OCI-LY7 (cell line): ENCODE results near the gene RNU5D-1. TPM values are rescaled to one million over a fixed set of nuclear protein-coding genes. Genes with fewer than 3 reads are reported as not detected.

Experiments
- BruUV-seq: library from RNA; stranded (reverse); fragments of 400-500 nt; replicated peaks from 2 replicates; lab custom pipeline; 2021; lab: Mats Ljungman, UMichigan
- CTCF ChIA-PET: fragments of 300-600 bp; sonication (Branson Sonifier 250); formaldehyde crosslinking; loops from one replicate; lab custom pipeline; 2022; ENCODE audit warnings: antibody characterized with exemption; ENCODE audit not compliant: unreplicated experiment; lab: Charles Lee
- POLR2A ChIA-PET: fragments of 300-600 bp; sonication (Branson Sonifier 250); formaldehyde crosslinking; loops from one replicate; lab custom pipeline; 2022; ENCODE audit warnings: antibody characterized with exemption; lab: Charles Lee
- DNase-seq: peaks from one replicate; pipeline ENCODE4 v3.0.0-alpha.2; 2015; ENCODE audit warnings: low spot score
- H2AFZ ChIP-seq: fragments of 200-600 bp; sonication (generic), shearing (Covaris generic); 2 replicates; pipeline ENCODE4 v1.6.1; 2014; ENCODE audit warnings: mild to moderate bottlenecking, antibody characterized with exemption, low read length, moderate library complexity
- H3K27ac ChIP-seq: fragments of 200-600 bp; sonication (generic); 2 replicates; pipeline ENCODE4 v1.5.1; 2014; ENCODE audit warnings: mixed run types, low read depth, mild to moderate bottlenecking, moderate library complexity, low read length, inconsistent platforms; ENCODE audit not compliant: poor library complexity, severe bottlenecking
- H3K36me3 ChIP-seq: fragments of 200-600 bp; sonication (generic); 2 replicates; pipeline ENCODE4 v1.6.1; 2014; ENCODE audit warnings: mild to moderate bottlenecking, antibody characterized with exemption, low read length, moderate library complexity, mixed read lengths; ENCODE audit not compliant: insufficient read depth
- H3K4me1 ChIP-seq: fragments of 200-600 bp; sonication (generic); 2 replicates; pipeline ENCODE4 v1.5.1; 2014; ENCODE audit warnings: mild to moderate bottlenecking, low read length; ENCODE audit not compliant: insufficient read depth, poor library complexity, severe bottlenecking
- H3K4me2 ChIP-seq: fragments of 200-600 bp; sonication (generic); 2 replicates; pipeline ENCODE4 v1.6.1; 2014; ENCODE audit warnings: mild to moderate bottlenecking, low read length
- H3K4me3 ChIP-seq: fragments of 200-600 bp; sonication (generic); 2 replicates; pipeline ENCODE4 v1.5.1; 2014; ENCODE audit warnings: mild to moderate bottlenecking, low read depth, low read length; ENCODE audit not compliant: poor library complexity, severe bottlenecking
- H3K79me2 ChIP-seq: fragments of 200-600 bp; sonication (generic); 2 replicates; pipeline ENCODE4 v1.6.1; 2016; ENCODE audit warnings: low read depth, mild to moderate bottlenecking, low read length, moderate library complexity, mixed read lengths; ENCODE audit not compliant: insufficient read depth
- H3K9me2 ChIP-seq: fragments of 200-600 bp; sonication (generic); 2 replicates; pipeline ENCODE4 v1.6.1; 2016; ENCODE audit warnings: mild to moderate bottlenecking, low read length, mixed read lengths; ENCODE audit not compliant: insufficient read depth
- H3K9me3 ChIP-seq: fragments of 200-600 bp; sonication (generic); 2 replicates; pipeline ENCODE4 v1.6.1; 2014; ENCODE audit warnings: mild to moderate bottlenecking, mixed run types, low read length, mixed read lengths
- H4K20me1 ChIP-seq: fragments of 200-600 bp; sonication (generic); 2 replicates; pipeline ENCODE4 v1.6.1; 2014; ENCODE audit warnings: mild to moderate bottlenecking, antibody characterized with exemption, low read length, moderate library complexity, mixed read lengths; ENCODE audit not compliant: insufficient read depth
- CTCF ChIP-seq: fragments of 200-600 bp; sonication (generic); conservative IDR thresholded peaks from 2 replicates; pipeline ENCODE4 v1.5.1; 2014; ENCODE audit warnings: mild to moderate bottlenecking, antibody characterized with exemption, low read length, moderate library complexity, mixed read lengths
- EZH2phosphoT487 ChIP-seq: fragments of 200-600 bp; sonication (generic); IDR thresholded peaks from 2 replicates; pipeline ENCODE4 v1.6.1; 2018; ENCODE audit warnings: low read depth, borderline replicate concordance, mild to moderate bottlenecking, mixed run types, antibody characterized with exemption, low read length, moderate library complexity, mixed read lengths
- intact Hi-C: fragments of 100-400 bp; cut with micrococcal nuclease; formaldehyde crosslinking; loops from one replicate; pipeline ENCODE4 v1.10.0; 2022; ENCODE audit not compliant: unreplicated experiment
- total RNA-seq, 2 experiments: library from RNA; depleted of rRNA in 1 of 2; stranded (reverse); fragments of >200 nt in 1 of 2; shearing (Covaris generic) in 1 of 2; gene quantifications; 2 replicates each; pipeline ENCODE4 v1.2.3, GENCODE V29; 2014 to 2022

The RNU5D-1 gene
- total RNA-seq, 2 experiments from 2014 or later, result not detected

GRCh38 chr1:44721485-44722361 lies 9.2 kb downstream of the RNU5D-1 start:
- H3K9me2 ChIP-seq, result no peaks in the 10 kb centered on the region
- TSS peak; percentile 98 for BruUV-seq
- no peaks in the 10 kb centered on the region for H3K36me3 ChIP-seq
- ChIA-PET CTCF (interaction anchor here (0.5 to 2.0 kb wide), 6 partner anchors 9 to 618 kb away, joined by 3 to 9 read pairs (median 4); partner anchors contain the start of gene TOE1), POLR2A (interaction anchor here (0.5 to 4.8 kb wide), 32 partner anchors 9 to 772 kb away, joined by 3 to 147 read pairs (median 5); partner anchors contain the start of genes BEST4, BTBD19, HECTD3 and KIF2C)
- H3K27ac ChIP-seq, result peak overlapping the region; percentile 89
- no peaks in the 10 kb centered on the region for H3K79me2 ChIP-seq
- intact Hi-C loops, result loop anchor here (1.0 to 5.0 kb wide), 5 partner anchors 8 to 581 kb away; partner anchors contain the start of genes HECTD3 and RNU5D-1
- H2AFZ ChIP-seq, result peak overlapping the region; percentile 20; the same call in 1 of the 2 replicates
- H3K9me3 ChIP-seq, result no peaks in the 10 kb centered on the region
- H3K4me2 ChIP-seq, result peak overlapping the region; percentile 56
- H3K4me3 ChIP-seq, result no peak overlapping the region
- H3K4me1 ChIP-seq, result peaks cover 64% of the 10 kb centered on the region
- H4K20me1 ChIP-seq, result no peaks in the 10 kb centered on the region
- DNase-seq, result peak; percentile 97
- TF ChIP-seq CTCF (no peak), EZH2phosphoT487 (no peak)

GRCh38 chr1:44720281-44720680 lies 10.7 kb downstream of the RNU5D-1 start:
- no peak for DNase-seq
- Histone ChIP-seq H3K27ac (peak overlapping the region; percentile 89), H3K4me3 (no peak overlapping the region), H3K4me2 (peak overlapping the region; percentile 10), H2AFZ (no peak overlapping the region), H3K36me3 (no peaks in the 10 kb centered on the region), H3K4me1 (peaks cover 72% of the 10 kb centered on the region), H3K9me2 (no peaks in the 10 kb centered on the region), H3K9me3 (no peaks in the 10 kb centered on the region), H4K20me1 (no peaks in the 10 kb centered on the region), H3K79me2 (no peaks in the 10 kb centered on the region)
- ChIA-PET CTCF (no interaction called here), POLR2A (interaction anchor here (0.6 to 10.3 kb wide), 9 partner anchors 7 to 1379 kb away, joined by 3 to 147 read pairs (median 55); partner anchors contain the start of gene RNU5D-1)
- intact Hi-C loops, result loop anchor here (2.0 to 5.0 kb wide), 2 partner anchors 291 to 582 kb away; partner anchors contain the start of gene HECTD3
- no TSS peak for BruUV-seq
- TF ChIP-seq CTCF, result no peak
